ENCODE results near the gene FNDC3B. TPM values are rescaled to one million over a fixed set of nuclear protein-coding genes. Genes with fewer than 3 reads are reported as not detected.

Gene FNDC3B
- total RNA-seq, 1 donor from 2014 or later, result 71.3 TPM

DNA sequence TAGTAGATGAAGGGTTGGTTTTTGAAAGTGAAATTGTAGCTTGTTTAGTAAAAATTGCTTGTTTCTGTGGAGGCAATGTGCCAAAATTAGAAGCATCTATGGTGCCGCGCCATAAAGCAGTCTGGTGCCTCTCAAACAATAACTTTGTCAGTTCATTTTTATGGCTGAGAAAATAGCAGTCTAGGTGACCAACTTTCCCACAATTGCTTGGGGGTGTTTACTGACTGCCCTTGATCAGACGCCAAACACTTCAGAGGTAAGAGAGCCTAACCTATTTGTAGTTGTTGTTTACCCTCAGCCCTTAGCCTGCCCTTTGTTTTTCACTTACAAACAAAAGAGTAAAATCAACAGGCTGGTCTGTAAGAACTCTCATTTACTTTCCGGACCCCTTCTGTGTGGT, 174.5 kb downstream of the FNDC3B start:
- DNase-seq (ENCODE audit: low read depth), result no peak
- H3K4me3 ChIP-seq (ENCODE audit: low read depth, low read length), result no peak overlapping the region
- H3K27me3 ChIP-seq (ENCODE audit: control insufficient read depth, insufficient read depth, low read length), result no peaks in the 10 kb centered on the region
- TF ChIP-seq, protein P1, sequence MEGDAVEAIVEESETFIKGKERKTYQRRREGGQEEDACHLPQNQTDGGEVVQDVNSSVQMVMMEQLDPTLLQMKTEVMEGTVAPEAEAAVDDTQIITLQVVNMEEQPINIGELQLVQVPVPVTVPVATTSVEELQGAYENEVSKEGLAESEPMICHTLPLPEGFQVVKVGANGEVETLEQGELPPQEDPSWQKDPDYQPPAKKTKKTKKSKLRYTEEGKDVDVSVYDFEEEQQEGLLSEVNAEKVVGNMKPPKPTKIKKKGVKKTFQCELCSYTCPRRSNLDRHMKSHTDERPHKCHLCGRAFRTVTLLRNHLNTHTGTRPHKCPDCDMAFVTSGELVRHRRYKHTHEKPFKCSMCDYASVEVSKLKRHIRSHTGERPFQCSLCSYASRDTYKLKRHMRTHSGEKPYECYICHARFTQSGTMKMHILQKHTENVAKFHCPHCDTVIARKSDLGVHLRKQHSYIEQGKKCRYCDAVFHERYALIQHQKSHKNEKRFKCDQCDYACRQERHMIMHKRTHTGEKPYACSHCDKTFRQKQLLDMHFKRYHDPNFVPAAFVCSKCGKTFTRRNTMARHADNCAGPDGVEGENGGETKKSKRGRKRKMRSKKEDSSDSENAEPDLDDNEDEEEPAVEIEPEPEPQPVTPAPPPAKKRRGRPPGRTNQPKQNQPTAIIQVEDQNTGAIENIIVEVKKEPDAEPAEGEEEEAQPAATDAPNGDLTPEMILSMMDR (IDR thresholded peaks at IDR 0.05; ENCODE audit: insufficient read depth, low read length, poor library complexity, severe bottlenecking), result no peak
- peaks cover 1% of the 10 kb centered on the region for H3K36me3 ChIP-seq (ENCODE audit: control insufficient read depth, insufficient read depth, low read length)

DNA sequence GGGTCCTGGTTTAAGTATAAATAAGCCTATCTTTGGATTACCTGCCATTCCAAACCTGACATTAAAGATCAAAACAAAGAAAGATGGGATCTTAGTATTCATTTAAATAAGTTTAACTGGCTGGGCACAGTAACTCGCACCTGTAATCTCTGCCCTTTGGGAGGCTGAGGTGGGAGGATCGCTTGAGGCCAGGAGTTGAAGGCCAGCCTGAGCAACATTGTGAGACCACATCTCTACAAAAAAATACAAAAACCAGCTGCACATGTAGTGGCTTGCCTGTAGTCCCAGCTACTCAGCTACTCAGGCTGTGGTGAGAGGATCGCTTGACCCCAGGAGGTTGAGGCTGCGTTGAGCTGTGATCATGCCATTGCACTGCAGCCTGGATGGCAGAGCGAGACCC, 176.9 kb downstream of the FNDC3B start:
- Histone ChIP-seq H3K27me3 (ENCODE audit: control insufficient read depth, insufficient read depth, low read length) (no peaks in the 10 kb centered on the region), H3K36me3 (ENCODE audit: control insufficient read depth, insufficient read depth, low read length) (peaks cover 1% of the 10 kb centered on the region), H3K4me3 (ENCODE audit: low read depth, low read length) (no peak overlapping the region)
- TF ChIP-seq, protein P1 (IDR thresholded peaks at IDR 0.05; ENCODE audit: insufficient read depth, low read length, poor library complexity, severe bottlenecking), result no peak
- no peak for DNase-seq (ENCODE audit: low read depth)

DNA sequence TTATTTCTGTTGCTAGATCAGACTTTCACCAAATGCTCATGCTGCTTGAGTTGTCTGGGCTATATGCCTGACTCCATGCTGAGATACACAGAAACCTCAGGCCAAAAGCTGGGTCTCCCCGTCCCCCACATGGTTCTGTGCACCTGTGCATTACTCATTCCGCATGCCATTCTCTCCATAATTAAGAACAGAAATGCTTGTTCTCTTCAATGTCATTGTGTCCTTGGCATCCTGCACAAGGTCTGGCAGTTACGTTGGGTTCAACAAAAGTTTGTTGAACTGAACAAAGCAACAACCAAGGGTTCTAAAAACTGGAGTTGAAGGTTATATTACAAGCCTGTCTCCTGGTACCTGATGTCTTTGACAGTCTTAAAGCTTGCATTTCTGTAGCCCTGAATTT, 177.5 kb downstream of the FNDC3B start:
- H3K27me3 ChIP-seq (ENCODE audit: control insufficient read depth, insufficient read depth, low read length), result no peaks in the 10 kb centered on the region
- H3K4me3 ChIP-seq (ENCODE audit: low read depth, low read length), result no peak overlapping the region
- no peak for DNase-seq (ENCODE audit: low read depth)
- peaks cover 1% of the 10 kb centered on the region for H3K36me3 ChIP-seq (ENCODE audit: control insufficient read depth, insufficient read depth, low read length)
- TF ChIP-seq, protein P1 (IDR thresholded peaks at IDR 0.05; ENCODE audit: insufficient read depth, low read length, poor library complexity, severe bottlenecking), result no peak

GRCh38 chr3:172217877-172218276, 178.5 kb downstream of the FNDC3B start:
- DNase-seq (ENCODE audit: low read depth), result no peak

GRCh38 chr3:172218350-172219323, 179.3 kb downstream of the FNDC3B start:
- DNase-seq (ENCODE audit: low read depth), result no peak
- Histone ChIP-seq H3K27me3 (ENCODE audit: control insufficient read depth, insufficient read depth, low read length) (no peaks in the 10 kb centered on the region), H3K36me3 (ENCODE audit: control insufficient read depth, insufficient read depth, low read length) (peaks cover 1% of the 10 kb centered on the region), H3K4me3 (ENCODE audit: low read depth, low read length) (no peak overlapping the region)
- TF ChIP-seq, protein P1 (IDR thresholded peaks at IDR 0.05; ENCODE audit: insufficient read depth, low read length, poor library complexity, severe bottlenecking), result no peak

More at GRCh38 chr3:172217877-172218276, 178.5 kb downstream of the FNDC3B start:
- Histone ChIP-seq H3K36me3 (ENCODE audit: control insufficient read depth, insufficient read depth, low read length) (peaks cover 1% of the 10 kb centered on the region), H3K4me3 (ENCODE audit: low read depth, low read length) (no peak overlapping the region), H3K27me3 (ENCODE audit: control insufficient read depth, insufficient read depth, low read length) (no peaks in the 10 kb centered on the region)
- TF ChIP-seq, protein P1 (IDR thresholded peaks at IDR 0.05; ENCODE audit: insufficient read depth, low read length, poor library complexity, severe bottlenecking), result no peak

Measured in kidney epithelial cell (primary cell).